Islet precursor cell (in vitro differentiated cells): ENCODE data around the gene CTIF.
A peak's percentile ranks its signal among the peaks of the same experiment; 100 is the strongest.

ENCODE experiments used
- DNase-seq: peaks from one replicate; pipeline ENCODE4 v3.0.0-alpha.2; 2018

CTIF gene

GRCh38 chr18:48827291-48828193, 288.7 kb downstream of the CTIF start:
- peak; percentile 82 for DNase-seq

GRCh38 chr18:48828194-48828545, 289.3 kb downstream of the CTIF start:
- no peak for DNase-seq

- DNase-seq = peak; percentile 75
Observed at GRCh38 chr18:48828691-48829442, 290.0 kb downstream of the CTIF start.

GRCh38 chr18:48829443-48830149, 290.8 kb downstream of the CTIF start:
- peak; percentile 83 for DNase-seq

- no peak for DNase-seq
Observed at GRCh38 chr18:48831113-48831759, 292.4 kb downstream of the CTIF start.

- DNase-seq = peak; percentile 56
Observed at GRCh38 chr18:48831802-48832201, 293.0 kb downstream of the CTIF start.

- DNase-seq = peak; percentile 97
Observed at GRCh38 chr18:48832938-48833700, 294.3 kb downstream of the CTIF start.

GRCh38 chr18:48833701-48834412, 295.0 kb downstream of the CTIF start:
- peak; percentile 58 for DNase-seq

GRCh38 chr18:48834413-48835031, 295.7 kb downstream of the CTIF start:
- peak; percentile 96 for DNase-seq

GRCh38 chr18:48835119-48835518, 296.3 kb downstream of the CTIF start:
- DNase-seq = peak; percentile 54

GRCh38 chr18:48835745-48836170, 296.9 kb downstream of the CTIF start:
- no peak for DNase-seq

GRCh38 chr18:48836231-48836805, 297.5 kb downstream of the CTIF start:
- no peak for DNase-seq

- DNase-seq = no peak
Observed at GRCh38 chr18:48836806-48837615, 298.2 kb downstream of the CTIF start.

- no peak for DNase-seq
Observed at GRCh38 chr18:48837676-48838075, 298.8 kb downstream of the CTIF start.

- no peak for DNase-seq
Observed at GRCh38 chr18:48838166-48838775, 299.4 kb downstream of the CTIF start.

- DNase-seq = peak; percentile 90
Observed at GRCh38 chr18:48838921-48839818, 300.3 kb downstream of the CTIF start.

GRCh38 chr18:48839819-48840490, 301.1 kb downstream of the CTIF start:
- no peak for DNase-seq
